ENCODE data around the gene NTM. TPM values are rescaled to one million over a fixed set of nuclear protein-coding genes. Genes with fewer than 3 reads are reported as not detected.

The NTM gene
- total RNA-seq, 4 donors from 2014 or later = 0.78 to 1.1 (median 0.88) TPM; not detected in 1

GRCh38 chr11:131889760-131890581, 519.6 kb downstream of the NTM start:
- no peak overlapping the region for H3K4me3 ChIP-seq (replicated peaks in 1 of 3)
- intact Hi-C loops (cut with DNase I) = no loop called here
- DNase-seq = no peak
- peaks cover 6 to 11% of the 10 kb centered on the region in 2 donors for H3K4me1 ChIP-seq
- no peaks in the 10 kb centered on the region for H3K36me3 ChIP-seq
- H3K27me3 ChIP-seq = no peaks in the 10 kb centered on the region
- no peak overlapping the region for H3K27ac ChIP-seq
- no peaks in the 10 kb centered on the region for H3K9me3 ChIP-seq
- TF ChIP-seq POLR2A (IDR thresholded peaks at IDR 0.05) = no peak
- no peak for TF ChIP-seq CTCF (IDR thresholded peaks at IDR 0.05)
- WGBS, 2 donors = 72 to 79% methylated on average over 4 of the region's 4 CpGs

GRCh38 chr11:131893103-131893890, 522.9 kb downstream of the NTM start:
- no peak overlapping the region for H3K27ac ChIP-seq
- intact Hi-C loops (cut with DNase I) = no loop called here
- no peaks in the 10 kb centered on the region for H3K27me3 ChIP-seq
- no peak overlapping the region for H3K4me3 ChIP-seq (replicated peaks in 1 of 3)
- DNase-seq = no peak
- TF ChIP-seq CTCF (IDR thresholded peaks at IDR 0.05) = no peak
- TF ChIP-seq POLR2A (IDR thresholded peaks at IDR 0.05) = no peak
- no peaks in the 10 kb centered on the region for H3K9me3 ChIP-seq
- H3K36me3 ChIP-seq = no peaks in the 10 kb centered on the region
- 80 to 93% methylated on average over 8 of the region's 8 CpGs for WGBS, 2 donors
- peaks cover 11 to 12% of the 10 kb centered on the region in 2 donors for H3K4me1 ChIP-seq

GRCh38 chr11:131893988-131894387, 523.6 kb downstream of the NTM start:
- DNase-seq = no peak
- WGBS, 2 donors = 93 to 95% methylated on average over 5 of the region's 5 CpGs

GRCh38 chr11:131894615-131895544, 524.5 kb downstream of the NTM start:
- Histone ChIP-seq H3K4me1 (peaks cover 12 to 14% of the 10 kb centered on the region in 2 donors), H3K27ac (no peak overlapping the region), H3K36me3 (no peaks in the 10 kb centered on the region), H3K27me3 (no peaks in the 10 kb centered on the region), H3K4me3 (replicated peaks in 1 of 3) (no peak overlapping the region), H3K9me3 (no peaks in the 10 kb centered on the region)
- intact Hi-C loops (cut with DNase I) = no loop called here
- TF ChIP-seq CTCF (IDR thresholded peaks at IDR 0.05) (no peak), POLR2A (IDR thresholded peaks at IDR 0.05) (no peak)
- 54 to 62% methylated on average over 10 of the region's 10 CpGs for WGBS, 2 donors
- DNase-seq = peak in 1 of 2 donors; percentile 13

More at GRCh38 chr11:131893988-131894387, 523.6 kb downstream of the NTM start:
- H3K36me3 ChIP-seq = no peaks in the 10 kb centered on the region
- no peaks in the 10 kb centered on the region for H3K27me3 ChIP-seq
- peaks cover 12 to 14% of the 10 kb centered on the region in 2 donors for H3K4me1 ChIP-seq
- no peak overlapping the region for H3K4me3 ChIP-seq (replicated peaks in 1 of 3)
- intact Hi-C loops (cut with DNase I) = no loop called here
- no peak overlapping the region for H3K27ac ChIP-seq
- no peak for TF ChIP-seq CTCF (IDR thresholded peaks at IDR 0.05)
- no peak for TF ChIP-seq POLR2A (IDR thresholded peaks at IDR 0.05)
- H3K9me3 ChIP-seq = no peaks in the 10 kb centered on the region
